HG02798 (cell line): ENCODE measurements around the gene IMMP2L.

Experiments
- ATAC-seq: cut with Tn5 transposase; IDR thresholded peaks from one replicate; pipeline ENCODE4 v1.9.1; 2021; ENCODE audit warnings: mild to moderate bottlenecking; ENCODE audit not compliant: unreplicated experiment, poor library complexity

IMMP2L gene

DNA sequence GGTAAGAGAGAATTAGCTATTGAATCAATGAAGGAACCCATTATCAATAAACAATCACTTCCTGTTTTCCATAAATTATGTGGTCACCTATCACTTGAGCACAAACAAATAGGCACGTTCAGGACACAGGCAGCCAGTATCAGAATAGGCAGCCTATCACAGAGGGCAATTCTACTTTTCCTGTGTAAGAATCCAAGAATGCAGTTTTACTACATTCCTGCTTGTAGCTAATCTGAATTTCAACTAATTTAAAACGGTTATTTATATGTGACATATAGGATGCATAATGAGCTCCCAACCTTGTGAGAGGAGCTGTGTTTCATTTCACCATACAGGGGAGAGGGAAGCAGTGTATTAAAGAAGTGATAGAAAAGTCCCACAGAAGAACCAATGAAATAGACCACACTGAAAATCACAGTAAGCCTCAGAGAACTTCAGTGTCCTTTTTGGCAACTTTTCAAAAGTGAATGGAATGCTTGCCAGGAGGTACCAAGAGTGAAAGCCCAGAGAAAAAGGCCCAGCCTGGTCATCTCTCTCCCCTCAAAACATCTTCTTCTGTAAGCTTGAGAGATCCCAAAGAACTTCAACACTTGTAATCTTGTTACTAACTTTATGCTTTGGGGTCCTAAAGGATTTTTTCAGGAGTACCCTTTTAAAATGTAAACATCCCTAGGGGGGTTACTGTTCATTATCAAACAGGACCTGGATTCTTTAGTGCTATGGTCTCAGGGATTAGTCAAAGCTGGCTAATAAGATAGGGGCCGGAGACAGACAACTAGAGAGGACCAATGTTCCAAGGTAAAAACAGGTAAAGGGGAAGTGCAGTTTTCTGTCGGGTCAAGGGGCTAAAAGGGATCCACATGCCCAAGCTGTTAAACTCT is 1.3 kb downstream of the IMMP2L start:
- ATAC-seq = no peak

DNA sequence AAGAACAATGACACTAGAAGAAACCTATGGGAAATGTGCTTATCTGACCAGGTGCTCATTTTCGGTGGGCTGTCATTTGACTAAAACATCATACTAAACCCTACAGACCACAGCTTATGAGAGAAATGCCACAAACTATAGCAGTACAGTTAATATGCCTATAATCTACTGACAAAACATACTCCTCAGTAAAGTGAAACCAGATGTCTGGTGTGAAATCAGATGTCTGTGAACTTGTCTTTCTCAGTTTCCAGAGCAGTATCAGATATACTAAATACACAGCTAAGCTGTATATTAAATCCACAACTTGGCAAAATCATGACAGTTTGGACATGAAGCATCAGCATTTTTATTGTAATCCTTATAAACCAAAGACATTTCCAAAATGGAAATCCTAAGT is 3.3 kb downstream of the IMMP2L start:
- peak; percentile 64 for ATAC-seq

DNA sequence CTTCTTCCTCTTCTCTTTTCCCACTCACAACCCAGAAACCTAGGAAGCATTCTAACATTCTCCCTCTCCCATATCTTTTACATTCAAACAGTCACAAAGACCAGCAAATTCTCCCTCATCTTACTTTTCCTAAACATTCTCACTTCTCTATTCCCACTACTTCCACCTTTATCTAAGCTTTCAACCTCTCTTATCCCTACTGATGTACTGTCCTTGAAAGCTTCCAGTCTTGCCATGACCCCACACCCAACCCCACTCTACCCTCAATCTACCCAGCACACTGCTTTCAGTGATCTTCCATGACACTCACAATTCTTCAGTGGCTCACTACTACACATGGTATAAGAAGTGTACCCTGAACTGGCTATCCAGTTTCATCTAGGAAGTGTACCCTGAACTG is 5.3 kb downstream of the IMMP2L start:
- ATAC-seq = no peak

DNA sequence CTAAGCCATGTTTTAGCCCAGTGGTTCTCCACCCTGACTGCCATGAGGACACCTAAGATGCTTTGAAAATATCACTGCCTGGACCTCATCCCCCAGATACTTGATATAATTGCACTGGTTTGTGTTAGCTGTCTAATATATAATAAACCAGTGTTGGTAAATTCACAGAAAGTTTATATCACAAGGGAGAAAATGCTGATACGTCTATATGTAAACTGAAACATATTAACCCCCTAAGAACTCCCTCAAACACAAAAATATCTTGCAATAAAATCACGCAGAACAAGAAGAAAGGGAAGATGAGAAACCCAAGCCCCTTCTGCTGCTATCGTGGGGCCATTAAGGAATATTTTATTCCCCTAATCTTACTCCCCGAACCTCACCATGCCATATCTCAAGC is 8.2 kb downstream of the IMMP2L start:
- no peak for ATAC-seq

- ATAC-seq = no peak
These were observed 21.2 kb downstream of the IMMP2L start for GRCh38 chr7:111541067-111541466.

GRCh38 chr7:111540199-111540815 is 22.0 kb downstream of the IMMP2L start:
- no peak for ATAC-seq

DNA sequence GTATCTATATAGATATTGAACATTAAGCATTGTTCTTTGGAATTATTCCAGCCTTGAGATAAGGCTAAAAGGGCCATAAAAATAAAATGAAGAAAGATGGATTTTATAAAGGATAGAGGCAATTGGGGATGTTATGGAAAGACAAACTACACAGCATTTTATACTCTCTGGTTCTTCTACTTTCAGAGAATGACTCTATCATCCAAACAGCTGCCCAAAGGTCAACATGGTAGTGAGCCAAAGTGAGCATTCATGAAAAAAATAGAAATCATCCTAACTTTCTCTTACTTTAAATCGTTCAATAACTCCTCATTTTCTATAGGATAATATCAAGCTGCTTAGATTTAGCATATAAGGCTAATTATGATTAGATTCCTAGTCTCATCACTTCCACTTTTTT is 25.2 kb downstream of the IMMP2L start:
- ATAC-seq = no peak

- ATAC-seq = no peak
These were observed 27.0 kb downstream of the IMMP2L start for GRCh38 chr7:111535142-111535870.

GRCh38 chr7:111532625-111533024 is 29.7 kb downstream of the IMMP2L start:
- no peak for ATAC-seq

GRCh38 chr7:111531993-111532392 is 30.3 kb downstream of the IMMP2L start:
- no peak for ATAC-seq

DNA sequence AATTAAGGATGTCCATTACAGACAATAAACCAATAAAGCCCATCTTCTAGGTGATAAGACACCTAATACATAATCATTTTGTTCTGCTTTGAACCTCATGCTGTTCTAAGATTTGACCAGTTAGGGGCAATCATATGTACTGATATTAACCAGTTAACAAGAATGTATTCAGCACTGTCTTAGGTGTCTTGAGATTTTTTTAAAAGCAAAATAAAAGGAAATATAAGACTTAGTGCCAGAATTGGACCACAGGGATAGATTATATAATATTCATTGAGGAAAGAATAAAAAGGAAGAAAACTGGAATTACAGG is 32.0 kb downstream of the IMMP2L start:
- no peak for ATAC-seq

DNA sequence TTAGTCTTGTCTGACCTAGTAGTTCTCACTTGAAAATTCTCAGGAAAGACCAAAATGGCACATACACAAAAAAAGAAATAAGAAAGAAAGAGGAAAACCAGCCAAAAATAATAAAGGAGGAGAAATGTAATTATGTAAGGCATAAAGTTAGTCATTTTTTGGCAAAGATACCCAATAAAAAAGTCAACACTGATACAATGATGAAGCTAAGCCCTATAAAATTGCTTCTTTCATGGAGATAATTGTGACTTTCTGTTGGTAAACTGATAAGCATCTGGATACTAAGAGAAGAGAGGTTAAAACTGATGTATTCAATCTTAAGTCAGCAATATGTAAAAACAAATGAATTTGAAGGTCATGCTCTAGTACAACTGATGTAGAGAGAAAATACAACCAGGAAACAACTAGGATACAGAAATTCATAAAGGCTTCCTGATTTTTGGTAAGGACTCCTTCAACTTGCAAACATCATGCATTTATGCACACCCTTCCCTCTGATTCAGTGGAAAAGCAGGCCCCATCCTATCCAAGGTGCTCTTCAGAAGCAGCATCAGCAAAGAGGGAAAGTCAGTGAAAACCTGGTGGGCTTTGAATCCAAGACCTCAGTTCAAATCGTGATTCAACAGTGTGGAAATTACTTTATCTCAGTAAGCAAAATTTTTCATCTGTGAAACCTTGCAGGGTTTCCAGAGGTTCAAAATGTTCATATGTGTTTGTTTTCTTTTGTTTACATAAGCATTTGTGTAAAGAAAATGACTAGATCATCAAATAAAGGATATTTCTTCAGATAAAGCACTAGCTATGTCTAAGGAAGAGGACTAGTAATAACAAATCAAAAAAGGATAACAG is 32.6 kb downstream of the IMMP2L start:
- ATAC-seq = no peak

DNA sequence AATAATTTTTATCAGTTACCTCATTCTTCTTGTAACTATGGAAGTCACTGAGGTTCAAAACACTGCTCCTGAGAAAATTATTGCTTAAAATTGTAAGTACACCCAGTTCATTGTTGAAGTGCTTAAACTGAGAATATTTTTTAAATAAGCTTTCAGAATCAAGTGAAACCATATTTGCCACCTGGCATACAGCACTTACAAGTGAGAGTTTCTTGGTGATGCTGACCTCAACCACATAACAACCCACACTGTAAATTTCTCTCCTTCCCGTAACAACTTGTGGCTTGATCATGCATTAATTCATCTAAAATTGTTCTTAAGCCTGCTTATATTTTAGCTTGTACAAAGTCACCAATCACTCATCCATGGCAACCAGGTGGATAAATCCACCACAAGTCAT is 34.0 kb downstream of the IMMP2L start:
- ATAC-seq = peak; percentile 72

GRCh38 chr7:111527545-111527944 is 34.7 kb downstream of the IMMP2L start:
- ATAC-seq = peak; percentile 92

DNA sequence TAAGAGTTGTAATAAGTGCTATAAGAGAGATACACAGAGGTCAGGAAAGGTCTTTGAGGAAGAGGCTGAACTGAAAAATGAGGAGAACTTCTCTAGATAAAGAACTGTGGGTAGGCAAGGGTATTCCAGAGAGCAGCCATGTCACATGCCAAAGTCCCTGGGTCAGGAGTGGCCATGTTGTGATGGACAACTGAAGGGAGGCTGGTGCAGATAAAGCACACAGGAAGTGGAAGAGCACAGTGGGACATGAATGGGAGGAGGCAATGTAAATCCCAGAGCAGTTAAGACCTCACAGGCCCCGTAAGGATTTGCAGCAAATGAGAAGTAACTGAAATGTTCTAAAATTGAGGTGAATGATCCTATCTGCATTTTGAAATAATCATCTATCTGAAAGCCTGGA is 37.2 kb downstream of the IMMP2L start:
- no peak for ATAC-seq

- ATAC-seq = no peak
These were observed 40.6 kb downstream of the IMMP2L start for GRCh38 chr7:111521660-111522059.

DNA sequence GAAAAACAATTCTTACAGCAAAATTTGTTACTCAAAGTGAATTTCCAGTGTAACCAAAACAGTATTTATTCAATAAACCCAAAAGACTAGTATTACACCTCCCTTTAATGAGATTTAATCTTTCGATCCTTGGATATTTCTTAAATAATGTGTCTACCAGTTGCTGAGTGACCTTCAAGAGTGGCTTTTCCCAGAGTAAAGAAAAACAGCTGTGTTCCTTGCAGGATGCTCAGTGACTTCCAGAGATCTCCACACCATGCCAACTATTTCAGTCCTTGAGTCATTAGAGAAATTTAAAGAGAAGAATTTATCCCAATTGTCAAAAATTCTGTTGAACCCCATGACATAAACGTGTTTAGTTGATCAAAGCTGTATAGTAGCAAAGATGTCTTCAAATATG is 44.0 kb downstream of the IMMP2L start:
- ATAC-seq = no peak

DNA sequence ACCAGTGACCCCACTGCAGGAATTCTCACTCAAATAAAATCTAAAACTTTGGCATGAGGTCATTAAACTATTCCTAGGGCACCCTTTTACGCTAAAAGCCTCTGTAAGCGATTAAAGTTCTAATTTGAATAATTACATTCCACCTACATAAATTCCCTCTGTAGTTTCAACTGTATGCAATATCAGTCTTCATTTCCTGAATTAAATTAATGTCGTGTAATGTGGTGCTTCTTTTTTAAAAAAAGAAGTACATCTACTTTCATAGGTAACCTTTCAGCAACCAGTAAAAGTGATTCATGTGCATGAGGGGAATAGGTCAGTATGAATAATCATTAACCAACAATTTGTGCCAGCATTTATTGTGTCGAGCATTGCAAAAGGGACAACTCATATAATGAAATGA is 44.7 kb downstream of the IMMP2L start:
- ATAC-seq = no peak

DNA sequence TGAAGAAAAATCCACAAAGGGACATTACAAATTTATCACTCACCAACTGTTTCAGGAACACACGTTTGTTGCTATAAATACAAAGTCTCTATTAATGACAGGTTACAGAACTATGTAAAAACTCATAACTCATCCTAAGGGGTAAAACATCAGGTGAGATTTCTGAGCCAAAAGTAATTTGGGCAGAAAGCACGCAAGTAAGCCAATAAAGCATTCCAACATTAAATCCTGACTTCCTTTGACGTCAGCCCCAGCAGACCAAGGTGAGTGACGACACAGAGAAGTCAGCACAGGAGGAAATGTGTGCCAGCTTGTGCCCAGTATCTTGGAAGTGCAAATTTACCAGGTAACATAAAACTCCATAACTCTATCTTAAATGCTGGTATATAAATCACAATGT is 45.7 kb downstream of the IMMP2L start:
- no peak for ATAC-seq

DNA sequence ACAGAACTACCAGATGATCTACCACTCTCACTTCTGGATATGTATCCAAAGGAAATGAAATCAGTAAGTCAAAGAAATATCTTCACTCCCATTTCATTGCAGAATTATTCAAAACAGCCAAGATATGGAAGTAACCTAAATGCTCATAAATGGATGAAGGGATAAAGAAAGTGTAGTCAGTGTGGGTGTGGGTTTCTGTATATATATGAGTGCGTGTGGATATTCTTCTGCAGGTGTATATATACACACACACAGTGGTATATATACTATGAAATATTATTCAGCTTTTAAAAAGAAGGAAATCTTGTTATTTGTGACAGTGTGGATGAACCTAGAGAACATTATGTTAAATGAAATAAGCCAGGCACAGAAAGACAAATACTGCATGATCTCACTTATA is 48.7 kb downstream of the IMMP2L start:
- ATAC-seq = no peak

DNA sequence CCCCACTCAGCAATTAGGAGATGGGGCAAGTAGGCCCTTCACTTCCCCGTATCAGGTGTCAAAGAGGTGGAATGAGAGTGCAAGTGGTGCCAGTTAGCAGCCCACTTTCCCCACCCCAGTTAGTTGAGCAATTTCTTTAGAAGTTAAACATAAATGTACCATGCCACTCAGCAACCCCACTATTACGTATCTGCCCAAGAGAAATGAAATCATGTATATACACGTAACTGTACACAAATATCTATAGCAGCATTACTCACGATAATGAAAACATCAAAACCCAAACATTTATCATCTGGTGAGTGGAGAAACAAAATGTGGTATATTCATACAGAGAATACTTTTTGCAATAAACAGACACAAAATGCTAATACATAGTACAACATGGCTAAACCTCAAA is 50.4 kb downstream of the IMMP2L start:
- no peak for ATAC-seq
